ENCODE data around the gene TNFRSF1B.

DNA sequence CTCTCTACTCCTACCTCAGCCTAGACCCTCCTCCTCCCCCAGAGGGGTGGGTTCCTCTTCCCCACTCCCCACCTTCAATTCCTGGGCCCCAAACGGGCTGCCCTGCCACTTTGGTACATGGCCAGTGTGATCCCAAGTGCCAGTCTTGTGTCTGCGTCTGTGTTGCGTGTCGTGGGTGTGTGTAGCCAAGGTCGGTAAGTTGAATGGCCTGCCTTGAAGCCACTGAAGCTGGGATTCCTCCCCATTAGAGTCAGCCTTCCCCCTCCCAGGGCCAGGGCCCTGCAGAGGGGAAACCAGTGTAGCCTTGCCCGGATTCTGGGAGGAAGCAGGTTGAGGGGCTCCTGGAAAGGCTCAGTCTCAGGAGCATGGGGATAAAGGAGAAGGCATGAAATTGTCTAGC lies 41.5 kb downstream of the TNFRSF1B start:
- TF ChIP-seq, protein P1, sequence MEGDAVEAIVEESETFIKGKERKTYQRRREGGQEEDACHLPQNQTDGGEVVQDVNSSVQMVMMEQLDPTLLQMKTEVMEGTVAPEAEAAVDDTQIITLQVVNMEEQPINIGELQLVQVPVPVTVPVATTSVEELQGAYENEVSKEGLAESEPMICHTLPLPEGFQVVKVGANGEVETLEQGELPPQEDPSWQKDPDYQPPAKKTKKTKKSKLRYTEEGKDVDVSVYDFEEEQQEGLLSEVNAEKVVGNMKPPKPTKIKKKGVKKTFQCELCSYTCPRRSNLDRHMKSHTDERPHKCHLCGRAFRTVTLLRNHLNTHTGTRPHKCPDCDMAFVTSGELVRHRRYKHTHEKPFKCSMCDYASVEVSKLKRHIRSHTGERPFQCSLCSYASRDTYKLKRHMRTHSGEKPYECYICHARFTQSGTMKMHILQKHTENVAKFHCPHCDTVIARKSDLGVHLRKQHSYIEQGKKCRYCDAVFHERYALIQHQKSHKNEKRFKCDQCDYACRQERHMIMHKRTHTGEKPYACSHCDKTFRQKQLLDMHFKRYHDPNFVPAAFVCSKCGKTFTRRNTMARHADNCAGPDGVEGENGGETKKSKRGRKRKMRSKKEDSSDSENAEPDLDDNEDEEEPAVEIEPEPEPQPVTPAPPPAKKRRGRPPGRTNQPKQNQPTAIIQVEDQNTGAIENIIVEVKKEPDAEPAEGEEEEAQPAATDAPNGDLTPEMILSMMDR (conservative IDR thresholded peaks at IDR 0.05; ENCODE audit: low read depth in 2 of 2) = no peak
- TF ChIP-seq, protein P2, sequence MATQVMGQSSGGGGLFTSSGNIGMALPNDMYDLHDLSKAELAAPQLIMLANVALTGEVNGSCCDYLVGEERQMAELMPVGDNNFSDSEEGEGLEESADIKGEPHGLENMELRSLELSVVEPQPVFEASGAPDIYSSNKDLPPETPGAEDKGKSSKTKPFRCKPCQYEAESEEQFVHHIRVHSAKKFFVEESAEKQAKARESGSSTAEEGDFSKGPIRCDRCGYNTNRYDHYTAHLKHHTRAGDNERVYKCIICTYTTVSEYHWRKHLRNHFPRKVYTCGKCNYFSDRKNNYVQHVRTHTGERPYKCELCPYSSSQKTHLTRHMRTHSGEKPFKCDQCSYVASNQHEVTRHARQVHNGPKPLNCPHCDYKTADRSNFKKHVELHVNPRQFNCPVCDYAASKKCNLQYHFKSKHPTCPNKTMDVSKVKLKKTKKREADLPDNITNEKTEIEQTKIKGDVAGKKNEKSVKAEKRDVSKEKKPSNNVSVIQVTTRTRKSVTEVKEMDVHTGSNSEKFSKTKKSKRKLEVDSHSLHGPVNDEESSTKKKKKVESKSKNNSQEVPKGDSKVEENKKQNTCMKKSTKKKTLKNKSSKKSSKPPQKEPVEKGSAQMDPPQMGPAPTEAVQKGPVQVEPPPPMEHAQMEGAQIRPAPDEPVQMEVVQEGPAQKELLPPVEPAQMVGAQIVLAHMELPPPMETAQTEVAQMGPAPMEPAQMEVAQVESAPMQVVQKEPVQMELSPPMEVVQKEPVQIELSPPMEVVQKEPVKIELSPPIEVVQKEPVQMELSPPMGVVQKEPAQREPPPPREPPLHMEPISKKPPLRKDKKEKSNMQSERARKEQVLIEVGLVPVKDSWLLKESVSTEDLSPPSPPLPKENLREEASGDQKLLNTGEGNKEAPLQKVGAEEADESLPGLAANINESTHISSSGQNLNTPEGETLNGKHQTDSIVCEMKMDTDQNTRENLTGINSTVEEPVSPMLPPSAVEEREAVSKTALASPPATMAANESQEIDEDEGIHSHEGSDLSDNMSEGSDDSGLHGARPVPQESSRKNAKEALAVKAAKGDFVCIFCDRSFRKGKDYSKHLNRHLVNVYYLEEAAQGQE (IDR thresholded peaks at IDR 0.05; ENCODE audit: unreplicated experiment) = no peak
- TF ChIP-seq EZH2phosphoT487 (IDR thresholded peaks at IDR 0.05; ENCODE audit: unreplicated experiment) (no peak), EZH2 (IDR thresholded peaks at IDR 0.05; ENCODE audit: low read depth, unreplicated experiment) (no peak), ZNF114 (CRISPR knock-in tag; IDR thresholded peaks at IDR 0.05) (no peak), POLR2AphosphoS5 (IDR thresholded peaks at IDR 0.05; ENCODE audit: low read depth) (no peak), JUNB (IDR thresholded peaks at IDR 0.05; ENCODE audit: unreplicated experiment) (no peak), CREB1 (CRISPR knock-in tag; IDR thresholded peaks at IDR 0.05; ENCODE audit: low read depth) (no peak)
- TF ChIP-seq, protein P3, sequence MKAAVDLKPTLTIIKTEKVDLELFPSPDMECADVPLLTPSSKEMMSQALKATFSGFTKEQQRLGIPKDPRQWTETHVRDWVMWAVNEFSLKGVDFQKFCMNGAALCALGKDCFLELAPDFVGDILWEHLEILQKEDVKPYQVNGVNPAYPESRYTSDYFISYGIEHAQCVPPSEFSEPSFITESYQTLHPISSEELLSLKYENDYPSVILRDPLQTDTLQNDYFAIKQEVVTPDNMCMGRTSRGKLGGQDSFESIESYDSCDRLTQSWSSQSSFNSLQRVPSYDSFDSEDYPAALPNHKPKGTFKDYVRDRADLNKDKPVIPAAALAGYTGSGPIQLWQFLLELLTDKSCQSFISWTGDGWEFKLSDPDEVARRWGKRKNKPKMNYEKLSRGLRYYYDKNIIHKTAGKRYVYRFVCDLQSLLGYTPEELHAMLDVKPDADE (IDR thresholded peaks at IDR 0.05) = no peak

All from GM23338 (cell line).